ENCODE measurements around the gene SOX1. TPM values are rescaled to one million over a fixed set of nuclear protein-coding genes. Genes with fewer than 3 reads are reported as not detected.

SOX1 gene
- total and polyA plus RNA-seq, 2 experiments from 2014 or later: 0.11 TPM; not detected in 1

- no peaks in the 10 kb centered on the region for H3K9me2 ChIP-seq (replicated peaks; ENCODE audit: insufficient read depth)
- 90% methylated on average over 20 of the region's 20 CpGs for WGBS (ENCODE audit: low lambda C conversion rate, missing lambda C conversion rate)
- H3K4me3 ChIP-seq: no peak overlapping the region
- no peaks in the 10 kb centered on the region for H3K79me2 ChIP-seq
- H3K27ac ChIP-seq: no peak overlapping the region
- no peaks in the 10 kb centered on the region for H4K20me1 ChIP-seq (ENCODE audit: insufficient read depth, poor library complexity, severe bottlenecking)
- peaks cover 3% of the 10 kb centered on the region for H3K4me1 ChIP-seq (ENCODE audit: insufficient read depth)
- no peak for TF ChIP-seq EZH2phosphoT487 (IDR thresholded peaks at IDR 0.05; ENCODE audit: low read depth, severe bottlenecking, unreplicated experiment)
- no peaks in the 10 kb centered on the region for H3K9me3 ChIP-seq (ENCODE audit: low read depth)
- no peaks in the 10 kb centered on the region for H3K36me3 ChIP-seq (replicated peaks; ENCODE audit: insufficient read depth, low read depth)
- H3K27me3 ChIP-seq: peaks cover 27% of the 10 kb centered on the region
- H3K4me2 ChIP-seq: no peak overlapping the region
- no peak overlapping the region for H2AFZ ChIP-seq
- no peak for DNase-seq (ENCODE audit: low spot score)
Measured at GRCh38 chr13:112115403-112116091, 48.6 kb downstream of the SOX1 start.

DNA sequence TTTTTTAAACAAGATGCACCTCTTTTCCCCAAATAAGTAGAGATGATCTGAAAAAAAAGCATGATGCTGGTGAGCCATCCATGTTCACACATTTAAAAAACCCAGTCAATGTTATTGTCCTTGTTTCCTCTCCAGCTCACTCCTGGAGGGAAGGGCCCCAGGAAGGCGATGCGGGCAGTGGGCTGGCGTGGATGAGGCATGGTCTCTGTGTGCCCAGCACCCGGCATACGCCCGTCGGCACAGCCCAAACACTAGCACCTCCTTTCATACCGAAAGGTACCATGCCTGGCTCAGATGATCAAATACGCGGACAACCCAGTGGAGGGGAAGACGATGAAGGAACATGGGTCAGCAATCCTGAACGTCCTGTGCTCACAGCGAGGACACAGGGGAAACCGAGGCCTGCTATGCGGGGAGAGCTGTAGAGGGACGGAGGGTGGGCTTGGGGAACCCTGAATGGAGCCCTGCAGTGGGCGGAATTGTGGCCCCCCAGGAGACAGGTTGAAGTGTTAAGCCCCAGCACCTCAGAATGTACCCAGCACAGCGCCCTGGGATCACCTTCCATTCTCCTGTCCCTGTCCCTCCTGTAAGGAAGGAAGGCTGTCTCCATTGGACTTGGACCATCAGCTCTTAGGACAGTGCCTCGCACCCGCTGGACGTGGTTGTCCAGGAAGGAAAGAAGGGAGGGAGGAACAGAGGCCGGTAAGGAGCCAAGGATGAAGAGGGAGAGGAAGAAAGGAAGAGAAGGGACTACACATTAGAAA is 49.4 kb downstream of the SOX1 start:
- Histone ChIP-seq H3K4me2 (no peak overlapping the region), H3K36me3 (replicated peaks; ENCODE audit: insufficient read depth, low read depth) (no peaks in the 10 kb centered on the region), H2AFZ (no peak overlapping the region), H3K27me3 (peaks cover 23% of the 10 kb centered on the region), H4K20me1 (ENCODE audit: insufficient read depth, poor library complexity, severe bottlenecking) (no peaks in the 10 kb centered on the region), H3K4me1 (ENCODE audit: insufficient read depth) (peaks cover 3% of the 10 kb centered on the region), H3K4me3 (no peak overlapping the region), H3K27ac (no peak overlapping the region), H3K9me3 (ENCODE audit: low read depth) (no peaks in the 10 kb centered on the region), H3K79me2 (no peaks in the 10 kb centered on the region), H3K9me2 (replicated peaks; ENCODE audit: insufficient read depth) (no peaks in the 10 kb centered on the region)
- TF ChIP-seq, protein P1, sequence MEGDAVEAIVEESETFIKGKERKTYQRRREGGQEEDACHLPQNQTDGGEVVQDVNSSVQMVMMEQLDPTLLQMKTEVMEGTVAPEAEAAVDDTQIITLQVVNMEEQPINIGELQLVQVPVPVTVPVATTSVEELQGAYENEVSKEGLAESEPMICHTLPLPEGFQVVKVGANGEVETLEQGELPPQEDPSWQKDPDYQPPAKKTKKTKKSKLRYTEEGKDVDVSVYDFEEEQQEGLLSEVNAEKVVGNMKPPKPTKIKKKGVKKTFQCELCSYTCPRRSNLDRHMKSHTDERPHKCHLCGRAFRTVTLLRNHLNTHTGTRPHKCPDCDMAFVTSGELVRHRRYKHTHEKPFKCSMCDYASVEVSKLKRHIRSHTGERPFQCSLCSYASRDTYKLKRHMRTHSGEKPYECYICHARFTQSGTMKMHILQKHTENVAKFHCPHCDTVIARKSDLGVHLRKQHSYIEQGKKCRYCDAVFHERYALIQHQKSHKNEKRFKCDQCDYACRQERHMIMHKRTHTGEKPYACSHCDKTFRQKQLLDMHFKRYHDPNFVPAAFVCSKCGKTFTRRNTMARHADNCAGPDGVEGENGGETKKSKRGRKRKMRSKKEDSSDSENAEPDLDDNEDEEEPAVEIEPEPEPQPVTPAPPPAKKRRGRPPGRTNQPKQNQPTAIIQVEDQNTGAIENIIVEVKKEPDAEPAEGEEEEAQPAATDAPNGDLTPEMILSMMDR (IDR thresholded peaks at IDR 0.05; ENCODE audit: poor library complexity): no peak
- TF ChIP-seq EZH2 (IDR thresholded peaks at IDR 0.05; ENCODE audit: borderline replicate concordance) (no peak), EZH2phosphoT487 (IDR thresholded peaks at IDR 0.05; ENCODE audit: low read depth, severe bottlenecking, unreplicated experiment) (no peak)
- WGBS (ENCODE audit: low lambda C conversion rate, missing lambda C conversion rate): 90% methylated on average over 22 of the region's 22 CpGs
- no peak for DNase-seq (ENCODE audit: low spot score)

- no peak overlapping the region for H3K4me2 ChIP-seq
- peaks cover 3% of the 10 kb centered on the region for H3K4me1 ChIP-seq (ENCODE audit: insufficient read depth)
- TF ChIP-seq, protein P1 (IDR thresholded peaks at IDR 0.05; ENCODE audit: poor library complexity): no peak
- no peak for TF ChIP-seq EZH2phosphoT487 (IDR thresholded peaks at IDR 0.05; ENCODE audit: low read depth, severe bottlenecking, unreplicated experiment)
- TF ChIP-seq EZH2 (IDR thresholded peaks at IDR 0.05; ENCODE audit: borderline replicate concordance): no peak
- H3K4me3 ChIP-seq: no peak overlapping the region
- no peak overlapping the region for H3K27ac ChIP-seq
- H3K9me2 ChIP-seq (replicated peaks; ENCODE audit: insufficient read depth): no peaks in the 10 kb centered on the region
- no peak for DNase-seq (ENCODE audit: low spot score)
- no peaks in the 10 kb centered on the region for H3K9me3 ChIP-seq (ENCODE audit: low read depth)
- H4K20me1 ChIP-seq (ENCODE audit: insufficient read depth, poor library complexity, severe bottlenecking): no peaks in the 10 kb centered on the region
- peaks cover 13% of the 10 kb centered on the region for H3K27me3 ChIP-seq
- no peaks in the 10 kb centered on the region for H3K79me2 ChIP-seq
- no peak overlapping the region for H2AFZ ChIP-seq
- 92% methylated on average over 14 of the region's 14 CpGs for WGBS (ENCODE audit: low lambda C conversion rate, missing lambda C conversion rate)
- H3K36me3 ChIP-seq (replicated peaks; ENCODE audit: insufficient read depth, low read depth): no peaks in the 10 kb centered on the region
Measured at GRCh38 chr13:112117258-112117954, 50.5 kb downstream of the SOX1 start.

GRCh38 chr13:112117955-112118302 is 51.0 kb downstream of the SOX1 start:
- TF ChIP-seq, protein P1 (IDR thresholded peaks at IDR 0.05; ENCODE audit: poor library complexity): no peak
- TF ChIP-seq EZH2phosphoT487 (IDR thresholded peaks at IDR 0.05; ENCODE audit: low read depth, severe bottlenecking, unreplicated experiment) (no peak), EZH2 (IDR thresholded peaks at IDR 0.05; ENCODE audit: borderline replicate concordance) (no peak)
- no peaks in the 10 kb centered on the region for H3K79me2 ChIP-seq
- H4K20me1 ChIP-seq (ENCODE audit: insufficient read depth, poor library complexity, severe bottlenecking): no peaks in the 10 kb centered on the region
- no peaks in the 10 kb centered on the region for H3K9me2 ChIP-seq (replicated peaks; ENCODE audit: insufficient read depth)
- no peak overlapping the region for H3K4me2 ChIP-seq
- H3K36me3 ChIP-seq (replicated peaks; ENCODE audit: insufficient read depth, low read depth): no peaks in the 10 kb centered on the region
- H2AFZ ChIP-seq: no peak overlapping the region
- H3K9me3 ChIP-seq (ENCODE audit: low read depth): no peaks in the 10 kb centered on the region
- no peak overlapping the region for H3K27ac ChIP-seq
- WGBS (ENCODE audit: low lambda C conversion rate, missing lambda C conversion rate): 78% methylated on average over 17 of the region's 18 CpGs
- no peak for DNase-seq (ENCODE audit: low spot score)
- peaks cover 3% of the 10 kb centered on the region for H3K4me1 ChIP-seq (ENCODE audit: insufficient read depth)
- peaks cover 13% of the 10 kb centered on the region for H3K27me3 ChIP-seq
- H3K4me3 ChIP-seq: no peak overlapping the region

All from hepatocyte (in vitro differentiated cells).